Ishikawa (cell line): ENCODE results near the gene BRCA1.

Experiments used
- EP300 ChIP-seq: IDR thresholded peaks from 2 replicates; pipeline ENCODE4 v1.6.1; 2012; ENCODE audit warnings: borderline replicate concordance
- FOXM1 ChIP-seq: IDR thresholded peaks from 2 replicates; pipeline ENCODE4 v1.6.1; 2012; ENCODE audit warnings: low read depth, borderline replicate concordance
- MAX ChIP-seq: IDR thresholded peaks from 2 replicates; pipeline ENCODE4 v1.6.1; 2012
- RAD21 ChIP-seq: IDR thresholded peaks from 2 replicates; pipeline ENCODE4 v1.6.1; 2012; ENCODE audit warnings: low read depth
- TAF1 ChIP-seq: IDR thresholded peaks from 2 replicates; pipeline ENCODE4 v1.6.1; 2012; ENCODE audit warnings: low read depth, mild to moderate bottlenecking
- TCF12 ChIP-seq: IDR thresholded peaks from 2 replicates; pipeline ENCODE4 v1.6.1; 2012; ENCODE audit warnings: low read depth

GRCh38 chr17:43171586-43172487 is 46.7 kb upstream of the BRCA1 start:
- no peak for TF ChIP-seq EP300
- TF ChIP-seq RAD21 = no peak; the same call in 1 of the 2 replicates
- no peak for TF ChIP-seq TCF12
- no peak for TF ChIP-seq TAF1
- no peak for TF ChIP-seq MAX
- TF ChIP-seq FOXM1 = no peak
